ENCODE measurements around the gene VWA7. TPM values are rescaled to one million over a fixed set of nuclear protein-coding genes. Genes with fewer than 3 reads are reported as not detected.
"Not testable (repeated sequence)": the region's sequence is repeated elsewhere in the genome, so short reads cannot be mapped to it uniquely, and the experiment has no call there.

Gene VWA7, protein sequence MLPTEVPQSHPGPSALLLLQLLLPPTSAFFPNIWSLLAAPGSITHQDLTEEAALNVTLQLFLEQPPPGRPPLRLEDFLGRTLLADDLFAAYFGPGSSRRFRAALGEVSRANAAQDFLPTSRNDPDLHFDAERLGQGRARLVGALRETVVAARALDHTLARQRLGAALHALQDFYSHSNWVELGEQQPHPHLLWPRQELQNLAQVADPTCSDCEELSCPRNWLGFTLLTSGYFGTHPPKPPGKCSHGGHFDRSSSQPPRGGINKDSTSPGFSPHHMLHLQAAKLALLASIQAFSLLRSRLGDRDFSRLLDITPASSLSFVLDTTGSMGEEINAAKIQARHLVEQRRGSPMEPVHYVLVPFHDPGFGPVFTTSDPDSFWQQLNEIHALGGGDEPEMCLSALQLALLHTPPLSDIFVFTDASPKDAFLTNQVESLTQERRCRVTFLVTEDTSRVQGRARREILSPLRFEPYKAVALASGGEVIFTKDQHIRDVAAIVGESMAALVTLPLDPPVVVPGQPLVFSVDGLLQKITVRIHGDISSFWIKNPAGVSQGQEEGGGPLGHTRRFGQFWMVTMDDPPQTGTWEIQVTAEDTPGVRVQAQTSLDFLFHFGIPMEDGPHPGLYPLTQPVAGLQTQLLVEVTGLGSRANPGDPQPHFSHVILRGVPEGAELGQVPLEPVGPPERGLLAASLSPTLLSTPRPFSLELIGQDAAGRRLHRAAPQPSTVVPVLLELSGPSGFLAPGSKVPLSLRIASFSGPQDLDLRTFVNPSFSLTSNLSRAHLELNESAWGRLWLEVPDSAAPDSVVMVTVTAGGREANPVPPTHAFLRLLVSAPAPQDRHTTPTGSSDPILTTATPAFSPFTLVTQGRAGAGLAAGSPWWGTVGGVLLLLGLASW
- total RNA-seq: 0.31 TPM

- DNase-seq: peak; percentile 50
Observed at GRCh38 chr6:31776989-31777666, at the start of gene VWA7. Gene VWA7 (minus strand): TSS chr6:31777328. CDS start chr6:31776779, 549 bp downstream.

DNA sequence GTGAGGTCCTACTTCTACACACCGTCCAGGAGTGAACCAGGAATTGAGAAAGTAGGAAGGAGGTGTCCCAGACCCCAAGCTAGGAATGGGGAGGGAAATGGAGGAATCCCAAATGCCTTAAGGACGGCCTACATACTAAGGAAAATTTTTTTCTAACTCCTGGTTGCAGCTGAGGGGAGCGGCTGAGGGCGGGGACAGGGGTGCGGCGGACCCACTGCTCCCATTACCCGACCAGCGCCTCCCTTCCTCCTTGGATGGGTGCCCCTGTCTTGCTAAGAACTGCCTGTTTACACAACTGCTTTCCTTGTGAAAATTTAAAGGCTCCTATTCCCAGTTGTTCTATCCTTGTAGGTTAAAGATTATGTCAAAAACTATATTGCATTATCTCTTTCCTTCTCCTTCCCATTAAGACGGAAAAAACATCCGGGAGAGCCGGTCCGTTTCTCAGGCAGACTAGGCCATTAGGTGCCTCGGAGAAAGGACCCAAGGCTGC is 49.7 kb upstream of the VWA7 start:
- peak; percentile 75 for DNase-seq

GRCh38 chr6:31825553-31825952 is 48.4 kb upstream of the VWA7 start:
- no peak for DNase-seq

DNA sequence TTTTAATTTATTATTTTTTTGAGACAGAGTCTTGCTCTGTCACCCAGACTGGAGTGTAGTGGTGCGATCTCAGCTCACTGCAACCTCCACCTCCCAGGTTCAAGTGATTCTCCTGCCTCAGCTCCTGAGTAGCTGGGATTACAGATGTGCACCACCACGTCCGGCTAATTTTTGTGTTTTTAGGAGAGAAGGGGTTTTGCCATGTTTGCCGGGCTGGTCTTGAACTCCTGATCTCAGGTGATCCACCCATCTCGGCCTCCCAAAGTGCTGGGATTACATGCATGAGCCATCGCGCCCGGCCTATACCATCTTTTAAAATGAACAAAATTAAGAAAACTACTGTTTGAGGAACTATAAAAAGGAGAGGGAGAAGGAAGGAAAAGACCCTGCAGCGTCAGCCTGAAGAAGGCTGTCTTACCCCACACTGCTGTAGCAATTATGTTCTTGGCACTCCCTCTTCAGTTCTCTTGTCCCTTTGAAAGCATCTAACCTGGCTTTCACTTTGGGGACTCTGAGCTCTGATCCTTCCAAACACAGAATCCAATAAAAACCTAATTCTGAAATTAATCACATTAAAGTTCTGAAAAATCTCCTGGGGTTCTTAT is 46.6 kb upstream of the VWA7 start:
- not testable (repeated sequence) for DNase-seq

GRCh38 chr6:31822036-31822821 is 45.1 kb upstream of the VWA7 start:
- peak; percentile 70 for DNase-seq

DNA sequence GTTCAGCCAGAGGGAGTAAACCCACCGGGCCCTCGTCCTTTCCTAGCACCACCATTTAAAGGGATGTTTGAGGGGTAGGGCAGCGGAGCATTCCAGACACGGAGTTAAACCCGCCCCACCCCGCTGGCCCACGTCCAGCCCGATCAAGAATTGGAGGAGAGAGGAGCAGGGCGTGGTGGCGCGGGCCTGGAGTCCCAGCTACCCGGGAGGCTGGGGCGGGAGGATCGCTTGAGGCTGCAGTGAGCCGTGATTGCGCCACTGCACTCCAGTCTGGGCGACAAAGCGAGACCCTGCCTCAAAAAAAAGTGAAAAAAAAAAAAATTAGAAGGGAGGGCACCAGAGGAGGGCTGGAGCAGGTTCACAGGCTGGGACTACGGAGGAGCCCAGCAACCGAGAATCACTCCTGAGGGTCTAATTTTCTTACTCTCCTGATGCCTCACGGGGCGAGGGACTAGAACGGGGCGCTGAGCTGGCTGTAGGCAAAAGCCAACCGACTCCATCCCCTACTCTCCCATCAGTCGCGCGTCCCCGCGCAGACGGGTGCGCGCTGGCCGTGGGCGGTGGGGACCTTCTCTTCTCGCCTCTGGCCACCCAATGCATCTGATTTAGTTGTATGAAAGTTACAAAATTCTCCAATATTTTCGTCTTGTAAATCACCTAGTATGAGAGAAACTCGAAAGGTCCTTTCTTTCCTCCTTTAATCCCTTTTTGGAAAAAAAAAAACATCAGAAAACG is 44.3 kb upstream of the VWA7 start:
- peak; percentile 46 for DNase-seq

DNA sequence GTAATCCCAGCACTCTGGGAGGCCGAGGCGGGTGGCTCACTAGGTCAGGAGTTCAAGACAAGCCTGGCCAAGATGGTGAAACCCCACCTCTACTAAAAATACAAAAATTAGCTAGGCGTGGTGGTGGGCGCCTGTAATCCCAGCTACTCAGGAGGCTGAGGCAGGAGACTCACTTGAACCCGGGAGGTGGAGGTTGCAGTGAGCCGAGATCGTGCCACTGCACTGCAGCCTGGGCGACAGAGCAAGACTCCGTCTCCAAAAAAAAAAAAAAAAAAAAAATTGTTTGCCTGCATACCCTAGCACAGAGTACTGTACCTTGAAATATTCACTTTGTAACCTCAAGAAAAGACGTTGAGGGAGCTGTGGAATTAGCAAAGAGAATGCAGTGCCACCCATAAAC is 43.3 kb upstream of the VWA7 start:
- DNase-seq: not testable (repeated sequence)

- no peak for DNase-seq
Observed at GRCh38 chr6:31819871-31820299, 42.8 kb upstream of the VWA7 start.

- DNase-seq: not testable (repeated sequence)
Observed at GRCh38 chr6:31817929-31818511, 40.9 kb upstream of the VWA7 start.

DNA sequence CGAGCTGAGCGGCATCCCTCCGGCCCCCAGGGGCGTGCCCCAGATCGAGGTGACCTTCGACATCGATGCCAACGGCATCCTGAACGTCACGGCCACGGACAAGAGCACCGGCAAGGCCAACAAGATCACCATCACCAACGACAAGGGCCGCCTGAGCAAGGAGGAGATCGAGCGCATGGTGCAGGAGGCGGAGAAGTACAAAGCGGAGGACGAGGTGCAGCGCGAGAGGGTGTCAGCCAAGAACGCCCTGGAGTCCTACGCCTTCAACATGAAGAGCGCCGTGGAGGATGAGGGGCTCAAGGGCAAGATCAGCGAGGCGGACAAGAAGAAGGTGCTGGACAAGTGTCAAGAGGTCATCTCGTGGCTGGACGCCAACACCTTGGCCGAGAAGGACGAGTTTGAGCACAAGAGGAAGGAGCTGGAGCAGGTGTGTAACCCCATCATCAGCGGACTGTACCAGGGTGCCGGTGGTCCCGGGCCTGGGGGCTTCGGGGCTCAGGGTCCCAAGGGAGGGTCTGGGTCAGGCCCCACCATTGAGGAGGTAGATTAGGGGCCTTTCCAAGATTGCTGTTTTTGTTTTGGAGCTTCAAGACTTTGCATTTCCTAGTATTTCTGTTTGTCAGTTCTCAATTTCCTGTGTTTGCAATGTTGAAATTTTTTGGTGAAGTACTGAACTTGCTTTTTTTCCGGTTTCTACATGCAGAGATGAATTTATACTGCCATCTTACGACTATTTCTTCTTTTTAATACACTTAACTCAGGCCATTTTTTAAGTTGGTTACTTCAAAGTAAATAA is 40.2 kb upstream of the VWA7 start:
- not testable (repeated sequence) for DNase-seq

DNA sequence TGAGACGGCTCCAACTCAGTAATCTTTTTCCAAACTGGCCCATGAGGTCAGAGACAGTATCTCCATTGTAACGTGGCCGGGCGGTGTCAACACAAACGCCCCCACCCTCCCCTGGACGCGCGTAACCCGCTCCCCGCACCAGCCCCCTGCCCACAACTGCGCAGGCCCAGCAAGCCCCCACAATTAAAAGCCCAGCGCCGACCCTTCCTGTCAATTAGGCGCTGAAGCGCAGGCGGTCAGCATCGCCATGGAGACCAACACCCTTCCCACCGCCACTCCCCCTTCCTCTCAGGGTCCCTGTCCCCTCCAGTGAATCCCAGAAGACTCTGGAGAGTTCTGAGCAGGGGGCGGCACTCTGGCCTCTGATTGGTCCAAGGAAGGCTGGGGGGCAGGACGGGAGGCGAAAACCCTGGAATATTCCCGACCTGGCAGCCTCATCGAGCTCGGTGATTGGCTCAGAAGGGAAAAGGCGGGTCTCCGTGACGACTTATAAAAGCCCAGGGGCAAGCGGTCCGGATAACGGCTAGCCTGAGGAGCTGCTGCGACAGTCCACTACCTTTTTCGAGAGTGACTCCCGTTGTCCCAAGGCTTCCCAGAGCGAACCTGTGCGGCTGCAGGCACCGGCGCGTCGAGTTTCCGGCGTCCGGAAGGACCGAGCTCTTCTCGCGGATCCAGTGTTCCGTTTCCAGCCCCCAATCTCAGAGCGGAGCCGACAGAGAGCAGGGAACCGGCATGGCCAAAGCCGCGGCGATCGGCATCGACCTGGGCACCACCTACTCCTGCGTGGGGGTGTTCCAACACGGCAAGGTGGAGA is 38.1 kb upstream of the VWA7 start, which contains the start of the genes HSPA1A and HSPA1L:
Gene HSPA1A, plus strand, starts transcription at position 519 of the 814 bp plus-strand sequence. Its CDS starts 214 bp downstream, at position 733.
Gene HSPA1L, minus strand, starts transcription at position 259 of the 814 bp plus-strand sequence. CDS start 3,311 bp downstream, outside the sequence.
- DNase-seq: peak; percentile 91

- peak; percentile 93 for DNase-seq
Observed at GRCh38 chr6:31814677-31815024, 37.5 kb upstream of the VWA7 start.

GRCh38 chr6:31813465-31813849 is 36.3 kb upstream of the VWA7 start:
- no peak for DNase-seq

GRCh38 chr6:31811645-31812044 is 34.5 kb upstream of the VWA7 start:
- no peak for DNase-seq

GRCh38 chr6:31808599-31808998 is 31.5 kb upstream of the VWA7 start:
- DNase-seq: not testable (repeated sequence)

GRCh38 chr6:31806470-31807272 is 29.5 kb upstream of the VWA7 start, which contains the start of gene LSM2:
Gene LSM2 (minus strand): TSS chr6:31806966. CDS start chr6:31806757, 209 bp downstream.
- peak; percentile 94 for DNase-seq

- DNase-seq: no peak
Observed at GRCh38 chr6:31805939-31806469, 28.9 kb upstream of the VWA7 start.

Measured in occipital lobe (tissue), 2 donors.